Glutamatergic neuron (in vitro differentiated cells): ENCODE data around the gene CCDC116. TPM values are rescaled to one million over a fixed set of nuclear protein-coding genes. Genes with fewer than 3 reads are reported as not detected.

Experiments used
- DNase-seq: peaks from one replicate; pipeline ENCODE4 v3.0.0; 2022
- H3K27ac Mint-ChIP-seq: one replicate; pipeline ENCODE4 v1.8.0; 2020; ENCODE audit warnings: mild to moderate bottlenecking, mixed read lengths, inconsistent platforms; ENCODE audit not compliant: unreplicated experiment
- H3K27me3 Mint-ChIP-seq: one replicate; pipeline ENCODE4 v1.8.0; 2020; ENCODE audit warnings: mild to moderate bottlenecking, moderate library complexity, mixed read lengths, inconsistent platforms; ENCODE audit not compliant: unreplicated experiment
- H3K36me3 Mint-ChIP-seq: one replicate; pipeline ENCODE4 v1.8.0; 2020; ENCODE audit warnings: mild to moderate bottlenecking, mixed read lengths, inconsistent platforms; ENCODE audit not compliant: unreplicated experiment
- H3K4me1 Mint-ChIP-seq: one replicate; pipeline ENCODE4 v1.8.0; 2020; ENCODE audit warnings: mild to moderate bottlenecking, low read depth, mixed read lengths, inconsistent platforms; ENCODE audit not compliant: unreplicated experiment
- H3K4me3 Mint-ChIP-seq: one replicate; pipeline ENCODE4 v1.8.0; 2020; ENCODE audit warnings: mild to moderate bottlenecking, mixed read lengths, inconsistent platforms; ENCODE audit not compliant: unreplicated experiment
- H3K9me3 Mint-ChIP-seq: one replicate; pipeline ENCODE4 v1.8.0; 2020; ENCODE audit warnings: mild to moderate bottlenecking, moderate library complexity, mixed read lengths, inconsistent platforms; ENCODE audit not compliant: unreplicated experiment
- total RNA-seq: library from RNA; stranded (reverse); fragmentation: NEBNext Ultra II Directional; extraction: Animal tissue kit (Norgen Biotek cat#: 25700); gene quantifications from one replicate; pipeline ENCODE4 v1.2.1, GENCODE V29; 2021; ENCODE audit not compliant: unreplicated experiment
- TF ChIP-seq, protein P1 (sequence below): fragments of 200-600 bp; sonication (generic); IDR thresholded peaks from one replicate; pipeline ENCODE4 v1.5.0; 2021; ENCODE audit not compliant: partially characterized antibody, unreplicated experiment

Gene CCDC116
- total RNA-seq, 1 donor from 2014 or later, result 0.71 TPM

DNA sequence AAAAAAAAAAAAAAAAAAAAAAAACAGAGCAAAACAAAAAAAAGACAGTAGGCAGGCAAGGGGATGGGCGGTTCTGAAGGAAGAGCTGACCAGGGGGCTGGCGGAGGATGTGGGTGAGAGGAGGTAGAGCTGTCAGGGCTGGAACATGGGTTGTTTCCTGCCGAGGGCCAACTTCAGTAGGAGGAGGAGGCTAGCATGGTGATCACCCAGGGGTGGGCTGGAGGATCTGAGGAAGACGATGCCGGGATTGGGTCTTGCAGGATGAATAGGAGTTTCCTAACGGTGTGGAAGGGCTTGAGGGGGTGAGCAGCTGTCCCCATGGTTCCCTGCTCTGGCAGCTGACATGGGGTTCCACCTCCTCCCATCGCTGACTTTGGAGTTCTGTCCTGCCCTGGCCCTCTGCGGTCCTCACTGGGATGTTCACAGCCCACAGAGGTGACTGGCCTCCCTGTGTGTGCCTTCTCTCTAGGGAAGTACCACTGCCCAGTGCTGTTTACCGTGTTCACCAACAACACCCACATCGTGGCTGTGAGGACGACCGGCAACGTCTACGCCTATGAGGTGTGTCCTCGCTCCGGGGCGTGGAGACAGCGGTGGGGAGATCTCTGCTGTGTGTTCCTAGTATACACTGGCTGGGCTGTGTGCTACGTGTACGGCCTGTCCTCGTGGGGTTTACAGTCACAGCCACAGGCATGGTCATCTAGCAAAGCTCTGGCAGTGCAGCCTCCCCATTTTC is 48.4 kb downstream of the CCDC116 start:
- TF ChIP-seq, protein P1, sequence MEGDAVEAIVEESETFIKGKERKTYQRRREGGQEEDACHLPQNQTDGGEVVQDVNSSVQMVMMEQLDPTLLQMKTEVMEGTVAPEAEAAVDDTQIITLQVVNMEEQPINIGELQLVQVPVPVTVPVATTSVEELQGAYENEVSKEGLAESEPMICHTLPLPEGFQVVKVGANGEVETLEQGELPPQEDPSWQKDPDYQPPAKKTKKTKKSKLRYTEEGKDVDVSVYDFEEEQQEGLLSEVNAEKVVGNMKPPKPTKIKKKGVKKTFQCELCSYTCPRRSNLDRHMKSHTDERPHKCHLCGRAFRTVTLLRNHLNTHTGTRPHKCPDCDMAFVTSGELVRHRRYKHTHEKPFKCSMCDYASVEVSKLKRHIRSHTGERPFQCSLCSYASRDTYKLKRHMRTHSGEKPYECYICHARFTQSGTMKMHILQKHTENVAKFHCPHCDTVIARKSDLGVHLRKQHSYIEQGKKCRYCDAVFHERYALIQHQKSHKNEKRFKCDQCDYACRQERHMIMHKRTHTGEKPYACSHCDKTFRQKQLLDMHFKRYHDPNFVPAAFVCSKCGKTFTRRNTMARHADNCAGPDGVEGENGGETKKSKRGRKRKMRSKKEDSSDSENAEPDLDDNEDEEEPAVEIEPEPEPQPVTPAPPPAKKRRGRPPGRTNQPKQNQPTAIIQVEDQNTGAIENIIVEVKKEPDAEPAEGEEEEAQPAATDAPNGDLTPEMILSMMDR, result no peak
- no peak for DNase-seq
- peaks cover 8% of the 10 kb centered on the region for H3K9me3 Mint-ChIP-seq
- H3K4me3 Mint-ChIP-seq, result no peak overlapping the region
- peaks cover 2% of the 10 kb centered on the region for H3K4me1 Mint-ChIP-seq
- no peak overlapping the region for H3K27ac Mint-ChIP-seq
- H3K27me3 Mint-ChIP-seq, result peaks cover 8% of the 10 kb centered on the region
- peaks cover 5% of the 10 kb centered on the region for H3K36me3 Mint-ChIP-seq

DNA sequence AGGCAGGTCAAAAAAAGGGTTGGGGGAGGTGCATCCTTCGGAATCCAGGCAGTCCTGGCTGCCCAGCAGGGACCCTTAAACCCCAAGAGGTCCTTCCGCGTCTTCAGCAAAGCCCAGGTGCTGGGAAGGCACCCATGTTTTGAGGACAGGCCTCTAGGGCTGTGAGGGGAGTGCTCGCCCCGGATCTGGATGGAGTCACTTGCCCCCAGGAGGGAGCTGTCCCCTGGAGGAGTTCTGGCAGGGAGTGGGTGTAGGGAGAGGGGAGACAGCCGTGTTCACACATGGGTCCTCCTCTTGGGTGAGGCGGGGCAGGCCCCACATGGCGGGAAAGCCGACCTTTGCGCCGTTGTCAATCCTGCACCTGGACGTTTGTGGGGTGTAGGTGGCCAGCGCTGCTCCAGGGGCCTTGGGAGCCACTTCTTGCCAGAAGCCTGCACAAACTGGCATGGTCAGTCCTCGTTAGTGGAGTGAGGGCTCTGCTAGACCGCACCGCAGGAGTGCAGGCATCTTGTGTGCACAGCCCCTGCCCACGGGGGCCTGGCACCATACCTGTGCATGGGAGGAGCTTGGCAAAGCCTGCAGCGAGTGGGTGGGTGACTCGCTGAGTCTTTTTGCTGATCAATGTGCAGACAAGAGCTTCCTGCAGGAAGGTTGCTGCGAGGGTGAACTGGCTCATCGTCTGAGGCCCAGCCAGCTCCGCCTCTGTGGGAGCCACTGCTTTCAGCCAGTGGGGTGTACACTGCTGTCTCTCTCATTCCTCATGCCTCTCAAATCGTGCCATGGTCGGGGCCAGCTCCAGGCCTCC is 49.2 kb downstream of the CCDC116 start:
- TF ChIP-seq, protein P1, result no peak
- H3K4me1 Mint-ChIP-seq, result no peaks in the 10 kb centered on the region
- no peak for DNase-seq
- H3K9me3 Mint-ChIP-seq, result peaks cover 5% of the 10 kb centered on the region
- H3K27me3 Mint-ChIP-seq, result peaks cover 5% of the 10 kb centered on the region
- H3K4me3 Mint-ChIP-seq, result no peak overlapping the region
- H3K36me3 Mint-ChIP-seq, result peaks cover 5% of the 10 kb centered on the region
- no peak overlapping the region for H3K27ac Mint-ChIP-seq

DNA sequence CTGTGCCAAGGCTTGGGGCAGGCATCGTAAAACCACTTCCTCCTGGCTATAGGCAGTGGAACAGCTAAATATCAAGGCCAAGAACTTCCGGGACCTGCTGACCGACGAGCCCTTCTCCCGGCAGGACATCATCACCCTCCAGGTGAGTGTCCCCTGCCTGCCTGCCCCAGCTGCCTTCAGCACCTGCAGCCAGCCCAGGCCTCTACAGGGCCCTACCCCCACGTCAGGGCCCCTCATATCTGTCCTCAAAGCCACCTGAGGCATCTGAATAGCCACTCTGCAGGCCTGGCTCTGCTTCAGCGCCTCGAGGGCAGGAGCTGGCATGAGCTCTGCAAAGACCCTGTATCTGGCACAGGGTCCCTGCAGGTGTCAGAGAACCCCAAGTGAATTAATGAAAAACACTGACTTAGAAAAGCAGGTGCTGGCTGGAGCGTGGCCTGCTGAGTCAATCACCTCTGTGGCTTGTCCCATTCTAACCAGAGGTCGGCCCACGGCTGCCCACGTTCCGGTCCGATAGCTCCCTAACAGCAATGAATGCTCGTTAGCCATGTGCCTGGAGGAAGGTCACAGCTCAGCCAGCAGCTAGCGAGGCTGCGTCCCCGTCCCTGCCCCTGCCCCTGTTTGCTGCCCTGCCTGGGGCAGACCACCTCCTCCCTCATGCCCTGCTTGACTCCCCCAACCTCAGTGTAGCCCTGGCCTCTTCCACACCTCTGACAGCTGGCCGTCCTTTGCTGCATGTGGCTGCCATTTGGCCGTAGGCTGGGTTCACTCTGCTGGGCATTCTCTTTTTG is 50.0 kb downstream of the CCDC116 start:
- H3K9me3 Mint-ChIP-seq, result peaks cover 5% of the 10 kb centered on the region
- TF ChIP-seq, protein P1, result no peak
- no peak overlapping the region for H3K4me3 Mint-ChIP-seq
- H3K27me3 Mint-ChIP-seq, result peaks cover 5% of the 10 kb centered on the region
- H3K27ac Mint-ChIP-seq, result peak overlapping the region; percentile 43
- no peak for DNase-seq
- no peaks in the 10 kb centered on the region for H3K4me1 Mint-ChIP-seq
- H3K36me3 Mint-ChIP-seq, result peaks cover 5% of the 10 kb centered on the region

DNA sequence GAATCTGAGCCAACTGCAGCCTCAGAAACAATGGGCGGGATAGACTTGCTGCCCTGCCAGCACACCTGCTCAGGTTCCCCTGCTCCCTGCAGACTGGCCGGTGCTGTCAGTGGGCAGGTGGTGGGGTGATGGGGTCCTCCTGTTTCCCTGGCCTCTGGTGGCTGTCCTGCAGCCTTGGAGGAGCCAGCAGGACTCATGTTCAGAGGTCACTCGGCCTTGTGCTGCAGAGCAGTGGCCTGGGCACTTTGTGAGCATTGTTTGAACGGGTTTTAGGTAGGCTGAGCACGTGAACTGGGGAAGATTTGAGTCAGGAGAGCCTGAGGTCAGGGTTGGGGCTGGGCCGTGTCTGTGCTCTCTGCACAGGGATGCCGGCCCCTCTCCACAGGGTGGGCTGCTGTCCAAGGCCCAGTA is 50.8 kb downstream of the CCDC116 start:
- H3K36me3 Mint-ChIP-seq, result peaks cover 3% of the 10 kb centered on the region
- no peak for DNase-seq
- peaks cover 4% of the 10 kb centered on the region for H3K27me3 Mint-ChIP-seq
- H3K27ac Mint-ChIP-seq, result no peak overlapping the region
- peaks cover 5% of the 10 kb centered on the region for H3K9me3 Mint-ChIP-seq
- TF ChIP-seq, protein P1, result no peak
- H3K4me1 Mint-ChIP-seq, result no peaks in the 10 kb centered on the region
- no peak overlapping the region for H3K4me3 Mint-ChIP-seq
